Panc1 (cell line): ENCODE measurements around the gene OR9Q1. TPM values are rescaled to one million over a fixed set of nuclear protein-coding genes. Genes with fewer than 3 reads are reported as not detected.

Experiments used
- ATAC-seq: fragments of 200-7000 bp; cut with Tn5 transposase; 2 replicates; pipeline ENCODE4 v1.9.1; 2020; ENCODE audit warnings: mild to moderate bottlenecking, moderate library complexity
- BruUV-seq: library from RNA; stranded (reverse); fragments of 400-500 nt; replicated peaks from 2 replicates; lab custom pipeline; 2021; lab: Mats Ljungman, UMichigan
- CTCF ChIA-PET: fragments of 300-600 bp; sonication (Branson Sonifier 250); formaldehyde crosslinking; loops from one replicate; lab custom pipeline; 2022; ENCODE audit warnings: antibody characterized with exemption; lab: Charles Lee
- POLR2A ChIA-PET: fragments of 300-600 bp; sonication (Branson Sonifier 250); formaldehyde crosslinking; loops from one replicate; lab custom pipeline; 2022; ENCODE audit warnings: antibody characterized with exemption; lab: Charles Lee
- DNase-seq: peaks from one replicate; pipeline ENCODE4 v3.0.0-alpha.2; 2010; ENCODE audit warnings: low read depth, low spot score
- H3K27ac ChIP-seq: 2 replicates; pipeline ENCODE4 v1.5.1; 2011; ENCODE audit warnings: mild to moderate bottlenecking, low read length, inconsistent platforms
- H3K27me3 ChIP-seq: fragments of 200-500 bp; sonication (Bioruptor generic); 2 replicates; pipeline ENCODE4 v1.6.0; 2014; ENCODE audit warnings: low read length, inconsistent platforms; ENCODE audit not compliant: control insufficient read depth, insufficient read depth
- H3K36me3 ChIP-seq: fragments of 200-500 bp; sonication (Bioruptor generic); 2 replicates; pipeline ENCODE4 v1.5.1; 2014; ENCODE audit warnings: inconsistent platforms, mild to moderate bottlenecking, low read length, moderate library complexity; ENCODE audit not compliant: control insufficient read depth, insufficient read depth
- H3K4me1 ChIP-seq: 2 replicates; pipeline ENCODE4 v1.5.1; 2011; ENCODE audit warnings: inconsistent platforms, mild to moderate bottlenecking, low read length, moderate library complexity; ENCODE audit not compliant: control insufficient read depth, insufficient read depth
- H3K4me3 ChIP-seq, 2 experiments: 2 replicates each; pipeline ENCODE4 v1.5.1; 2011 to 2012; ENCODE audit warnings: low read depth in 2 of 2, low read length in 2 of 2, mild to moderate bottlenecking in 2 of 2, inconsistent platforms in 1 of 2, moderate library complexity in 1 of 2
- H3K9me3 ChIP-seq: fragments of 200-500 bp; sonication (Bioruptor generic); 2 replicates; pipeline ENCODE4 v1.5.1; 2014; ENCODE audit warnings: low read depth, mild to moderate bottlenecking, inconsistent platforms, low read length, moderate library complexity; ENCODE audit not compliant: control insufficient read depth, insufficient read depth
- POLR2AphosphoS5 ChIP-seq: IDR thresholded peaks from 2 replicates; pipeline ENCODE4 v1.6.1; 2012; ENCODE audit warnings: mild to moderate bottlenecking, low read depth, low read length, moderate library complexity
- SIN3A ChIP-seq: IDR thresholded peaks from 2 replicates; pipeline ENCODE4 v1.6.1; 2012; ENCODE audit warnings: low read depth, mild to moderate bottlenecking, low read length, moderate library complexity, borderline replicate concordance; ENCODE audit not compliant: insufficient read depth
- TCF7L2 ChIP-seq: IDR thresholded peaks from 2 replicates; pipeline ENCODE4 v1.6.1; 2011; ENCODE audit warnings: mild to moderate bottlenecking, low read depth, low read length, inconsistent platforms
- in situ Hi-C: cut with HindIII; loops from 2 replicates; pipeline ENCODE4 v1.10.0; 2016; ENCODE audit warnings: low sequenced_read_pairs, low pct_unique_long_range_greater_than_20kb
- intact Hi-C: fragments of 100-400 bp; cut with micrococcal nuclease; formaldehyde crosslinking; loops from one replicate; pipeline ENCODE4 v1.10.0; 2022; ENCODE audit not compliant: unreplicated experiment
- total RNA-seq: library from RNA; stranded (reverse); gene quantifications from one replicate; pipeline ENCODE4 v1.2.1, GENCODE V29; 2021; ENCODE audit not compliant: unreplicated experiment
- TF ChIP-seq, protein P1 (sequence below), 2 experiments: IDR thresholded peaks; 2 replicates each; pipeline ENCODE4 v1.6.1; 2011 to 2012; ENCODE audit warnings: low read depth in 2 of 2, control low read depth in 1 of 2, low read length in 1 of 2, mild to moderate bottlenecking in 1 of 2, moderate library complexity in 1 of 2; ENCODE audit not compliant: insufficient read depth in 1 of 2
- TF ChIP-seq, protein P2 (sequence below): fragments of 450-650 bp; IDR thresholded peaks from 2 replicates; pipeline ENCODE4 v1.5.1; 2017; ENCODE audit warnings: mild to moderate bottlenecking

The OR9Q1 gene
- total RNA-seq, 1 experiment from 2014 or later = not detected

DNA sequence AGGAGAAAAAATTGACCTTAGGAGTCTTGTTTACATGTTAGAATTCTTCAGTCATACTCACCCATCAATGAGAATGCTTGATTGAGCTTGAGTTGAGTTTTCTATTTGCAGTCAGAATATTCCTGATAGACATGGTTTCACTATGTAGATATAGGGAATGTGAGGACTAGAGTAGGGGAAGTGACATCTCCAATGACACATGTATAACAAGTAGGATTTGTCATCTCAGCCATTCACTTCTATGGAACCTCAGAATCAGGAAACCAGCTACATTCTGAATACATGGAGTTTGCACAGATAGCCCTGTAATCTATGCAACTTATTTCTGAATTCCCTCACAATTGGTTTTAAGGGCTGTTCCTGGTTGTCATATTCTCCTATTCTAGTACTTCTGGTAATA, 20.1 kb upstream of the OR9Q1 start:
- Histone ChIP-seq H3K27ac (no peak overlapping the region), H3K9me3 (no peaks in the 10 kb centered on the region), H3K36me3 (no peaks in the 10 kb centered on the region), H3K27me3 (no peaks in the 10 kb centered on the region), H3K4me1 (no peaks in the 10 kb centered on the region), H3K4me3 (no peak overlapping the region)
- intact Hi-C loops (no loop called here), in situ Hi-C loops (no loop called here)
- no TSS peak for BruUV-seq
- ChIA-PET CTCF (no interaction called here), POLR2A (no interaction called here)
- no peak for ATAC-seq
- TF ChIP-seq POLR2AphosphoS5 (no peak), SIN3A (no peak), TCF7L2 (no peak)
- TF ChIP-seq, protein P1, sequence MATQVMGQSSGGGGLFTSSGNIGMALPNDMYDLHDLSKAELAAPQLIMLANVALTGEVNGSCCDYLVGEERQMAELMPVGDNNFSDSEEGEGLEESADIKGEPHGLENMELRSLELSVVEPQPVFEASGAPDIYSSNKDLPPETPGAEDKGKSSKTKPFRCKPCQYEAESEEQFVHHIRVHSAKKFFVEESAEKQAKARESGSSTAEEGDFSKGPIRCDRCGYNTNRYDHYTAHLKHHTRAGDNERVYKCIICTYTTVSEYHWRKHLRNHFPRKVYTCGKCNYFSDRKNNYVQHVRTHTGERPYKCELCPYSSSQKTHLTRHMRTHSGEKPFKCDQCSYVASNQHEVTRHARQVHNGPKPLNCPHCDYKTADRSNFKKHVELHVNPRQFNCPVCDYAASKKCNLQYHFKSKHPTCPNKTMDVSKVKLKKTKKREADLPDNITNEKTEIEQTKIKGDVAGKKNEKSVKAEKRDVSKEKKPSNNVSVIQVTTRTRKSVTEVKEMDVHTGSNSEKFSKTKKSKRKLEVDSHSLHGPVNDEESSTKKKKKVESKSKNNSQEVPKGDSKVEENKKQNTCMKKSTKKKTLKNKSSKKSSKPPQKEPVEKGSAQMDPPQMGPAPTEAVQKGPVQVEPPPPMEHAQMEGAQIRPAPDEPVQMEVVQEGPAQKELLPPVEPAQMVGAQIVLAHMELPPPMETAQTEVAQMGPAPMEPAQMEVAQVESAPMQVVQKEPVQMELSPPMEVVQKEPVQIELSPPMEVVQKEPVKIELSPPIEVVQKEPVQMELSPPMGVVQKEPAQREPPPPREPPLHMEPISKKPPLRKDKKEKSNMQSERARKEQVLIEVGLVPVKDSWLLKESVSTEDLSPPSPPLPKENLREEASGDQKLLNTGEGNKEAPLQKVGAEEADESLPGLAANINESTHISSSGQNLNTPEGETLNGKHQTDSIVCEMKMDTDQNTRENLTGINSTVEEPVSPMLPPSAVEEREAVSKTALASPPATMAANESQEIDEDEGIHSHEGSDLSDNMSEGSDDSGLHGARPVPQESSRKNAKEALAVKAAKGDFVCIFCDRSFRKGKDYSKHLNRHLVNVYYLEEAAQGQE (IDR thresholded peaks at IDR 0.05; ENCODE audit: insufficient read depth in 1 of 2, low read depth in 2 of 2, low read length in 1 of 2) = no peak
- TF ChIP-seq, protein P2, sequence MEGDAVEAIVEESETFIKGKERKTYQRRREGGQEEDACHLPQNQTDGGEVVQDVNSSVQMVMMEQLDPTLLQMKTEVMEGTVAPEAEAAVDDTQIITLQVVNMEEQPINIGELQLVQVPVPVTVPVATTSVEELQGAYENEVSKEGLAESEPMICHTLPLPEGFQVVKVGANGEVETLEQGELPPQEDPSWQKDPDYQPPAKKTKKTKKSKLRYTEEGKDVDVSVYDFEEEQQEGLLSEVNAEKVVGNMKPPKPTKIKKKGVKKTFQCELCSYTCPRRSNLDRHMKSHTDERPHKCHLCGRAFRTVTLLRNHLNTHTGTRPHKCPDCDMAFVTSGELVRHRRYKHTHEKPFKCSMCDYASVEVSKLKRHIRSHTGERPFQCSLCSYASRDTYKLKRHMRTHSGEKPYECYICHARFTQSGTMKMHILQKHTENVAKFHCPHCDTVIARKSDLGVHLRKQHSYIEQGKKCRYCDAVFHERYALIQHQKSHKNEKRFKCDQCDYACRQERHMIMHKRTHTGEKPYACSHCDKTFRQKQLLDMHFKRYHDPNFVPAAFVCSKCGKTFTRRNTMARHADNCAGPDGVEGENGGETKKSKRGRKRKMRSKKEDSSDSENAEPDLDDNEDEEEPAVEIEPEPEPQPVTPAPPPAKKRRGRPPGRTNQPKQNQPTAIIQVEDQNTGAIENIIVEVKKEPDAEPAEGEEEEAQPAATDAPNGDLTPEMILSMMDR = no peak
- DNase-seq = no peak

DNA sequence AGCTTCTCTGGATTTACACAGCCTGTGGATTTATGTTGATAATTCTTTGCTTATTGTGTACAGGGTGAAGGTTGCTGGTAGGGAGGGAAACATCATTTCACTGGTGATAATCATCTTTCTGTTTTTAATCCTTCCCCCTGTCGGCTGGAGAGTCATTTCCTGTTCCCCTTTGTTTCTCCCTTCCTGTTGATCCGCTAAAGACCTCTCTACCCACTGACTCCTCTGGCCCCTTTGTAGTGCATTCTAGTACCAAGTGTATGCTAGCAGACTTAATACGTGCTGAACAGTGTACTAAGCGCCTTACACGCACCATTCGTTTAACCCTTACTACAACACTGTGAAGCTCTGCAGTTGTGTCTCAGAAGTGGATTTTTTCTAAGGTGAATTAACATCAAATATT, 19.0 kb upstream of the OR9Q1 start:
- in situ Hi-C loops (no loop called here), intact Hi-C loops (no loop called here)
- Histone ChIP-seq H3K4me3 (no peak overlapping the region), H3K27me3 (no peaks in the 10 kb centered on the region), H3K36me3 (no peaks in the 10 kb centered on the region), H3K9me3 (no peaks in the 10 kb centered on the region), H3K4me1 (no peaks in the 10 kb centered on the region), H3K27ac (no peak overlapping the region)
- POLR2A ChIA-PET = no interaction called here
- DNase-seq = no peak
- no peak for ATAC-seq
- no TSS peak for BruUV-seq
- CTCF ChIA-PET = no interaction called here
- TF ChIP-seq, protein P1 (IDR thresholded peaks at IDR 0.05; ENCODE audit: insufficient read depth in 1 of 2, low read depth in 2 of 2, low read length in 1 of 2) = no peak
- TF ChIP-seq SIN3A (no peak), POLR2AphosphoS5 (no peak), TCF7L2 (no peak)
- TF ChIP-seq, protein P2 = no peak
